H1 (cell line): ENCODE results near the gene TXLNB. TPM values are rescaled to one million over a fixed set of nuclear protein-coding genes. Genes with fewer than 3 reads are reported as not detected.

Experiments used
- BCL11A ChIP-seq, 2 experiments: IDR thresholded peaks; one replicate each; pipeline ENCODE4 v1.6.1; 2011; ENCODE audit warnings: low read depth in 2 of 2, low read length in 2 of 2, mild to moderate bottlenecking in 2 of 2
- CBX5 ChIP-seq: fragments of 300-800, 300-1000 bp; sonication (generic); IDR thresholded peaks from 2 replicates; pipeline ENCODE4 v1.7.1; 2016; ENCODE audit warnings: antibody characterized with exemption, low read length, low read depth
- NRF1 ChIP-seq: IDR thresholded peaks from 2 replicates; pipeline ENCODE4 v1.6.1; 2011; ENCODE audit warnings: mild to moderate bottlenecking, low read depth, low read length, improper control_type of control experiment
- SP4 ChIP-seq: IDR thresholded peaks from 2 replicates; pipeline ENCODE4 v1.6.1; 2012; ENCODE audit warnings: low read length, inconsistent platforms
- SUZ12 ChIP-seq: fragments of 200-600 bp; sonication (generic); IDR thresholded peaks from 2 replicates; pipeline ENCODE4 v1.6.1; 2012; ENCODE audit warnings: mild to moderate bottlenecking, inconsistent platforms, low read length, moderate library complexity, mixed read lengths
- polyA plus RNA-seq, 7 experiments: library from polyadenylated mRNA; depleted of rRNA in 3 of 7; stranded (reverse) in 5 of 7; unstranded in 2 of 7; fragments of >200 nt in 5 of 7; fragments of 200-250 nt in 2 of 7; gene quantifications; 1 replicate in 5 of 7; 2 replicates in 1 of 7; 4 replicates in 1 of 7; pipeline versions ENCODE4 v1.2.1 to v1.2.3, GENCODE V29; 2011 to 2013; ENCODE audit warnings: missing spikeins in 2 of 7, mixed read lengths in 2 of 7
- total RNA-seq: library from RNA; stranded (reverse); fragmentation: NEBNext Ultra II Directional; extraction: Animal tissue kit (Norgen Biotek cat#: 25700); gene quantifications from 2 replicates; pipeline ENCODE4 v1.2.1, GENCODE V29; 2021

TXLNB gene
- total and polyA plus RNA-seq, 2 of the 8 experiments (the other 6 are each of a cell fraction or from before 2014, with no cell fraction given): 0.05 to 0.17 TPM

DNA sequence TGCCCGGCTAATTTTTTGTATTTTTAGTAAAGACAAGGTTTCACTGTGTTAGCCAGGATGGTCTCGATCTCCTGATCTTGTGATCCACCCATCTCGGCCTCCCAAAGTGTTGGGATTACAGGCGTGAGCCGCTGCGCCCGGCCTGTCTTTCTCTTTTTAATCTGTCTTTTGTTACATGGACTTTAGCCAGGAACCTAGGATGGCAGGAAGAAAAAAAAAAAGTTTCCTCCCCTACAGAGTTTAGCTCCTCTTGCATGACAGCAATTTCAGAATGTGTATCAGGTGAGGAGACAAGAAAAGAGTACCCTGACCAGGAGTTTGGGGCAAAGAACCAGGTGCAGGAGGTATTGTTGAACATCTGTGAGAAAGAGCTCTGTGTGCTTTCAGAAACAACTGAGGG, 21.4 kb upstream of the TXLNB start (continued):
- no peak for TF ChIP-seq NRF1
- no peak for TF ChIP-seq SP4
- TF ChIP-seq CBX5: no peak
- TF ChIP-seq BCL11A (IDR thresholded peaks at IDR 0.05; ENCODE audit: low read depth in 2 of 2, low read length in 2 of 2): no peak
- no peak for TF ChIP-seq SUZ12
